GM03348 (cell line): ENCODE measurements around the gene INTS4.
A peak's percentile ranks its signal among the peaks of the same experiment; 100 is the strongest.
"Not testable (repeated sequence)": the region's sequence is repeated elsewhere in the genome, so short reads cannot be mapped to it uniquely, and the experiment has no call there.

Source experiments
- DNase-seq: peaks from one replicate; pipeline ENCODE4 v3.0.0; 2012; ENCODE audit warnings: low spot score

INTS4 gene

DNA sequence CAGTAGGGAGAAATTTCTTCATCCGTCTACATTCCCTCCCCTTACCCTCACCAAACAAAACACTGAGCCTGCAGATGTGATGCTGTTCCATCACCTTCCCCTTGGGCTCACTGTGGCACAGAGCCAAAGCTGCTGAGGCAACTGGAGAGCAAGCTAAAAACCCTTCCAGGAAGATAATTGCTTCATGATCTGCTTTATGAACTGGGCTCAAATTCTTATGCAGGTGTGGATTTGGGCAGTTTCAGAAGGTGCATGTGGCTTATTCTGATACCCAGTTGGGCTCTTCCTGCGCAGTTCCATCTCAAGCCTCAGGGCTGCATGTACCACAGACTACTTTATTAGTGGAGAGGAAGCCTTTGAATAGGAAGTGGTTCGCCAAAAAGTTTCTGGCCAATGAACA is 115.2 kb downstream of the INTS4 start:
- DNase-seq = no peak

DNA sequence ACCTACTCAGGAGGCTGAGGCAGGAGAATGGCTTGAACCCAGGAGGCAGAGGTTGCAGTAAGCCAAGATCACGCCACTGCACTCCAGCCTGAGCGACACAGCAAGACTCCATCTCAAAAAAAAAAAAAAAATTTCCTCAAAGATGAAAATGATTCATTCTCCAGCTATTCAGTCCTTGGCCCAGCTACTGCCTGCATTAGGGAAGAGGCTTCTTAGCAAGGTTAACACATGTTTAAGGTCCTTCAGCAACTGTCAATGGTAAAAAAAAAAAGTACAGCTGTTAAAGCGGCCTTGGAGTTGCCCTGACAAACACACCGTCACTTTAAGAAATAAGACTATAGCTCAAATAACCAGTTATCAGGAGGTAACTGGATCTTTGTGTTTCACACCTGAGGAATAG is 116.2 kb downstream of the INTS4 start:
- peak; percentile 84 for DNase-seq

DNA sequence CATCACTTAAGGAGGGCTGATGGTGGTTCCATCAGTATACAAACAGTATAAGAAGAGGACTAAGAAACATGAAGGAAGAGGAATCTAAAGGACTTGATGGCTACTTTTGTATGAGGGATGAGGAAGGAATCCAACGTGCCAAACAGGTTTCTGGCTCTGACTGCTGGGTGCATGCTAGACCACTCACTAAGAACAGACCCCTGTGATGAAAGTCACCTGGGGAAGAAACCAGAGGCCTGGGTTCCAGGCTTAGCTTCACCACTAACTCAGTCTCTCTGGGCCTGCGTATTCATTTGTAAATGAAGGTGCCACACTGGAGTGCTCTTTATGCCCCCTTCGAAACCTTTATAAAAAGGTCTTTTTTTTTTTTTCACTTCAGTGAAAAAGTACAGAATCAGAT is 118.4 kb downstream of the INTS4 start:
- no peak for DNase-seq

DNA sequence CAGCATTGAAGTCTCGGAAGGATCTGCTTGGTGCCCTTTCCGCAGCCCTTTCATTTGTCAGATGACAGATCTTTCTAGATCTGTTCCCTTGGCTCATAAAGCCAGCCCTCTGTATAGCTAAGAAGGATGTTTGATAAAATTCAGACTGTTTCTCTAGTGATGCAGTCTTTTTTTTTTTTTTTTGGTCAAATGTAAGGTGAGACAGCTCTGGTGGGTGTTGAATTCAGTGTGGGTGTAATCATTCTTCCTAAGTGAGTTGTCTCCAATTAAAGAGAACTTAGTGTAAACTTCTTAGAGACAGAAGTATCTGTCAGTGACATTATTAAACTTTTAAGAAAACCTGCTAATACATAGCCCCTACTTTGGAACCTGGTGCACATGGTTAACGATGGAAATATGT is 120.3 kb downstream of the INTS4 start:
- DNase-seq = no peak

DNA sequence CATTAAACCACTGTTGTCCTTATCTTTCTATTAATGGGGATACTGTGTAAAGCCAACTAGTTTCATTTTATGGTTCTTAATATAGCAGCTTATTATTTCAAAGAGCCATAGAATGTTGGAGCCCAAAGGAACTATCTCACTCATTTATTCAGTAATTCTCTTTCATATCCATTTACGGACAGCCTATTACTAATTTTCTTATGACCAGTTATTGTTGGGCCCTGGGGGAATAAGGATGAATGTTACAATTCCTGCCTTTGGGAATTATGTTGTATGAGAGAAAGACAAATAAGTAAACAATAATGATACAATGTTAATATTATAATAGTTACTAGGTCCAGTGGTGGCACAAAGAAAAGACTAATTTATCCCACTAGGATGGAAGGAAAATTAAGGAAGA is 121.1 kb downstream of the INTS4 start:
- no peak for DNase-seq

DNA sequence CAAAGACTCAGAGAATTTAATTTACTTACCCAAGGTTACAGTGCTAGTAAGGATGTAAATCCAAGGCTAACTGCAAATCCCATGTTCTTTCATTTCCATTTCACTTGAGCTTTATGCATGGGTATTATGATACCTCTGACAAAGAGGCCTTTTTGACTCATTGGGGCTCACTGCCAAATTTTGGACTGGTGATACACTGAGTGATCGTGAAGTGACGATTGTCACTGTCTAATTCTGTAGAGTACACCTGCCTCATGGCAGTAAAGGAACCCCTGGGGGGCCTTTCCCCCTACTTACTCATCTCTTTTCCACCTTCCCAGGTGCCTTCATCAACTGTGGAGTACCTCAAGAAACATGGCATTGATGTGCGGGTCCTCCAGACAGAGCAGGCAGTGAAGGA is 122.6 kb downstream of the INTS4 start:
- no peak for DNase-seq

DNA sequence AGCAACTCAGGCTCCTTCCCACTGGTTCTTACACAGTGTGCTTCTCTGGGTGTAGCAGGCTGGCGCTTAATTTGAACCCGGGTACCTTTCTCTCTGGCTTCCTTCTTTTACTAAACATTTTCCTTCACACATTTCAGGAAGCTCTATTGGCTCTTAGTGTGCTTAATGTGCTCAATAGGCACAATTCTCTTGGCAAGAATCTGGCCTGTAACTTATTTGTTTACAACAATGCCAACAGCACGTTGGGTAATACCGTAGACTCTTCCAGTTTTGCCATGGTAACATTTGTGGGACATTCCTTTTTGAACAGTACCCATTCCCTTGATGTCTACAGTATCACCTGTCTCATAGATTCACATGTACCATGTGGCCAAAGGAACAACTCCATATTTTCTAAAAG is 125.7 kb downstream of the INTS4 start:
- DNase-seq = no peak

DNA sequence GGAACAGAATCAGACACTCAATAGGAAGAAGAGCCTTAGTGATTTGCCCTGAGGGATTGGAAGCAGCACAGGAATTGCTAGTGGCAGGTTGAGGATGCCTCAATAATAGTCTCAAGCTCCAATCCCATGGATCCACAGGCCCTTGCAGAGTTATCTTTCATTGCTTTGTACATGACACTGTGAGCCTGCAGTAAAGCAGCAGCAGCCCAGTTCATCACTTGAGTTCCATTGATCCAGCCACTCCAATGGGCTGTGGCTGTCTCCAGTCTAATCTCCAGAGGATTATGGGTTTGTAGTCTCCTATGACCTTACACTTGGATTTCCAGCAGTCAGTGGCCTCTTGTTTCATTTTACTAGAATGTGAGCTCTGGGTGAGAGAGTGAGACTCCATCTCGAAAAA is 128.1 kb downstream of the INTS4 start:
- no peak for DNase-seq

DNA sequence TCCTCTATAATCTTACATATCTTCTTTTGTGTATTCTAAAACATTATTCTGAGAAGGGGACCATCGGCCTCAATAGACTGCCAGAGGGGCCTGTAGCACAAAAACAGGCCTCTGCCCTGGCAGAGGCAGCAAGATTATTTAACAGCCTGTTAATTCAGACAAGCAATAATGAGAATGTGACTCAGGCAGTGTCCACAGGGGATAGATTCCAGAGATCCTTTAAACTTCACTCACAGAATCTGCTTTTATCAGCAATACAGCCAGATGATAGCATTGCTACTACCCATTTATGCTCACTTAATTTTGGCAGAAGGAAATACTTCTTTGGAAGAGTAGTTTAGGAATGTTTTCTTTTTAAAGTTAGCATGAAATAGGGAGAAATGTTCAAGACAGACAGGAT is 128.7 kb downstream of the INTS4 start:
- peak; percentile 43 for DNase-seq

DNA sequence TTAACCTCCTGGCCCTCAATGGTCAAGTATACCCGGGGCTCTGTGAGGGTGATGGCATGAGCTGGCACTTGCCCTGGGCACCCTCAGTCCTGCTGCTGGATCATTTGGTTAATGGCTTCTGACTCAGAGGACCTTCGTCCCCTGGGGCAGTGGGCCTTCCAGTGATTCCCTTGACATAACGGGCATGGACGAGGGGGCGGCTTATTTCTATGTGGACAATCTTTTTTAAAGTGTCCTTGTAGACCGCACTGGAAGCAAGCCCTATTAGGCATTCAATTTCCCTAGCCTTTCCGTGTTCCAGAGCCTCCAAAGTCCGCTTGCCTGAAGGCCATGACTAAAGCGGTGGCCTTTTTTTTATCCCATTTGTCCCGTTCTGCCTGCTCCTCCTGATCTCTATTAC is 133.0 kb downstream of the INTS4 start:
- not testable (repeated sequence) for DNase-seq

DNA sequence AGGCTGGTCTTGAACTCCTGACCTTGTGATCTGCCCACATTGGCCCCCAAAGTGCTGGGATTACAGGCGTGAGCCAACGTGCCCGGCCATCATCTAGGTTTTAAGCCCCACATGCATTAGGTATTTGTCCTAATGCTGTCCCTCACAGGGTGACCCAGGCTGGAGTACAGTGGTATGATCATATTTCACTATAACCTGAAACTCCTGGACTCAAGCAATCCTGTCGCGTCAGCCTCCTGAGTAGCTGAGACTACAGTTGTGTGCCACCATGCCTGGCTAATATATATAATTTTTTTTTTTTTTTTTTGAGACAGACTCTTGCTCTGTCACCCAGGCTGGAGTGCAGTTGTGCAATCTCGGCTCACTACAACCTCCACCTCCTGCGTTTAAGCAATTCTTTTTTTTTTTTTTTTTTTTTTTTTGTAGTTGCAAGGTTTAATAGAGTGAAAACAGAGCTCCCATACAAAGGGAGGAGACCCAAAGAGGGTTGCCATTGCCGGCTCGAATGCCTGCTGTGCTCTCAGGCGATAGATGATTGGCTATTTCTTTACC is 136.5 kb downstream of the INTS4 start:
- not testable (repeated sequence) for DNase-seq

DNA sequence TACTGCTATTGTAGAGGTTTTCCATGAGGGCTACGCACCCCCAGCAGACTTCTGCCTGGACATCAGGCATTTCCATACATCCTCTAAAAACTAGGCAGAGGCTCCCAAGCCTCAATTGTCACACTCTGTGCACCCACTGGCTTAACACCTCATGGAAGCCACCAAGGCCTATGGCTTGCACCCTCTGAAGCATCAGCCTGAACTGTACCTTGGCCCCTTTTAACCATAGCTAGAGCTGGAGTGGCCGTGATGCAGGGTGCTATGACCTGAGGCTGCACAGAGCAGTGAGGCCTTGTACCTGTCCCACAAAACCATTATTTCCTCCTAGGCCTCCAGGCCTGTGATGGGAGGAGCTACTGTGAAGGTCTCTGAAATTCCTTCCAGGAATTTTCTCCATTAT is 139.6 kb downstream of the INTS4 start:
- DNase-seq = no peak

DNA sequence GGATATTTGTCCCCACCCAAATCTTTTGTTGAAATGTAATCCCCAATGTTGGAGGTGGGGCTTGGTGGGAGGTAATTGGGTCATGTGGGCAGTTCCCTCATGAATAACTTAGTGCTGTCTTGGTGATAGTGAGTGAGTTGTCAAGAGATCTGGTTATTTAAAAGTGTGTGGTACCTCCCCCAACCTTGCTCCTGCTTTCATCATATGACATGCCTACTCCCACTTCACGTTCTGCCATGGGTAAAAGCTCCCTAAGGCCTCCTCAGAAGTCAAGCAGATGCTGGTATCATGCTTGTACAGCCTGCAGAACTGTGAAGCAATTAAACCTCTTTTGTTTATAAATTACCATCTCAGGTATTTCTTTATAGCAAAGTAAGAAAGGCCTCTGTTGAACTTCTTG is 143.0 kb downstream of the INTS4 start:
- DNase-seq = no peak

DNA sequence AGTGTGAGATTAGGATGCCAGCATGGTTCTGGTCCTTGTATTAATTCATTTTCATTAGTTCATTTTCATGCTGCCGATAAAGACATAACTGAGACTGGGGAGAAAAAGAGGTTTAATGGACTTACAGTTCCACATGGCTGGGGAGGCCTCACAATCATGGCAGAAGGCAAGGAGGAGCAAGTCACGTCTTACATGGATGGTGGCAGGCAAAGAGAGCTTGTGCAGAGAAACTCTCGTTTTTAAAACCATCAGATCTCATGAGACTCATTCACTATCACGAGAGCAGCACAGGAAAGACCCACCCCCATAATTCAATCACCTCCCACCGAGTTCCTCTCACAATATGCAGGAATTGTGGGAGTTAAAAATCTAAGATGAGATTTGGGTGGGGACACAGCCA is 150.8 kb downstream of the INTS4 start:
- DNase-seq = not testable (repeated sequence)

DNA sequence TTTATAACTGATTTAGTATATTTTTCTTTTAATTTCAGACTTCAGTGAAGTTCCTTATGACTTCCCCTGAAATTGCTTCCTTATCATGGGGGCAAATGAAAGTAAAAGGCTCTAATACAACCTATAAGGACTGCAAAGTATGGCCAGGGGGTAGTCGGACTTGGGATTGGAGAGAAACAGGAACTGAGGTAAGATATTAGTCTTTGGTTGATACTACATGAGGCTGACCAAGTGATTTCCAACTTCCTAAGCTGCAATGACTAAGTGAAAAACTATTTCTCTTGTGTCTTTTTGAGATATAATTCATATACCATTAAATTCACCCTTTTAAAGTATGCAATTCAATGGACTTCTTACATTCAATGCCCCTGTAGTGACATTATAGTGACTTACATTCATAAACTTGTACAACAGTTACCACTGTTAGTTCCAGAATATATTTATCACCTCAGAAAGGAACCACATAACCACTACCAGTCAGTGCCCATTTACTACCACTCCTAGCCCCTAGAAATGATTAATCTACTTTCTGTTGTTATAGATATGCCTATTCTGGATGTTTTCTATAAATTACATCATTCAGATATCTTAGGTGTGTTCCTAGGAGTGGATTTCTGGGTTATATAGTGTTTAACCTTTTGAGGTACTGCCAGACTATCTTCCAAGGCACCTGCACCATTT is 151.9 kb downstream of the INTS4 start:
- DNase-seq = peak; percentile 11

DNA sequence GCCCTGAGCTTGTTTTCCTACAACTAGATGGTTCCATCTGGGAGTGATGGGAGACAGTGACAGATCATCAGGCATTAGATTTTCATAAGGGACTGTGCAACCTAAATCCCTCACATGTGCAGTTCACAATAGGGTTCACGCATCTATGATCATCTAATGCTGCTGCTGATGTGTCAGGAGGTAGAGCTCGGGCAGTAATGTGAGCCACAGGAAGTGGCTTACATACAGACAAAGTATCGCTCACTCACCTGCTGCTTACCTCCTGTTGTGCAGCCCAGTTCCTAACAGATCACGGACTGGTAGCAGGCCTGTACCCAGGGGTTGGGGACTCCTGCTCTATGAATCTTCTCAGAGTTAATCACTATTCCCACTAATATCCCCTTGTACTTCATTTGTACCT is 161.2 kb downstream of the INTS4 start:
- no peak for DNase-seq

DNA sequence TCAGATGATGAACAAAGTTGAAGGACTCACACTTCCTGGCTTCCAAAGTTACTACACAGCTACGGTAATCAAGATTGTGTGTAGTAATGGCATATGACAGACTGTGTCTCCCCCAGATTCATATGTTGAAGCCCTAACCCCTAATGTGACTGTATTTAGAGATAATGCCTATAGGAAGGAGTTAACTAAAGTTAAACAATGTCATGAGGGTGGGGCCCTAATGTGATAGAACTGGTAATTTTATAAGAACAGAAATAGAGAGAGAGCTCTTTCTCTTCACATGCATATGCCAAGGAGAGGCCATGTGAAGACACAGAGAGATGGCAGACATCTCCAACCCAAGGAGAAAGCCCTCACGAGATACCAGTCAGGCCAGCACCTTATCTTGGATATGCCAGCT is 165.5 kb downstream of the INTS4 start:
- DNase-seq = no peak
